Peyer's patch (tissue), 4 donors: ENCODE results near the gene FAM50B. TPM values are rescaled to one million over a fixed set of nuclear protein-coding genes. Genes with fewer than 3 reads are reported as not detected.

ENCODE experiments used
- DNase-seq, 3 donors: peaks; one replicate each; pipeline ENCODE4 v3.0.0-alpha.2; 2017 to 2019
- H3K27ac ChIP-seq, 4 donors: fragments of 200-600 bp; sonication (generic); one replicate each; pipeline ENCODE4 v1.5.1; 2016 to 2019
- H3K27me3 ChIP-seq, 2 donors: fragments of 200-600 bp; sonication (generic); one replicate each; pipeline ENCODE4 v1.5.1; 2019
- H3K36me3 ChIP-seq, 3 donors: fragments of 200-600 bp; sonication (generic); one replicate each; pipeline ENCODE4 v1.5.1; 2016 to 2019
- H3K4me1 ChIP-seq, 4 donors: fragments of 200-600 bp; sonication (generic); one replicate each; pipeline ENCODE4 v1.5.1; 2016 to 2019
- H3K4me3 ChIP-seq, 4 donors: fragments of 200-600 bp; sonication (generic); 1 replicate in 3 of 4; 2 replicates in 1 of 4; pipeline ENCODE4 v1.5.1; 2016 to 2019; ENCODE audit warnings: mild to moderate bottlenecking in 1 of 4
- H3K9me3 ChIP-seq, 4 donors: fragments of 200-600 bp; sonication (generic); one replicate each; pipeline ENCODE4 v1.5.1; 2016 to 2019; ENCODE audit warnings: mild to moderate bottlenecking in 1 of 4
- CTCF ChIP-seq, 6 experiments: fragments of 450-650 bp in 4 of 6; fragments of 200-600 bp in 2 of 6; sonication (generic) in 1 of 6; IDR thresholded peaks; one replicate each; pipeline ENCODE4 v1.5.1; 2017 to 2019; ENCODE audit warnings: antibody characterized with exemption in 6 of 6, mild to moderate bottlenecking in 3 of 6, moderate library complexity in 1 of 6
- POLR2A ChIP-seq, 2 donors: fragments of 450-650 bp; IDR thresholded peaks; one replicate each; pipeline ENCODE4 v1.5.1; 2017; ENCODE audit warnings: antibody characterized with exemption in 2 of 2, mild to moderate bottlenecking in 2 of 2, moderate library complexity in 2 of 2
- total RNA-seq, 4 donors: library from RNA; depleted of rRNA; stranded (reverse); fragments of >200 nt; gene quantifications; one replicate each; pipeline ENCODE4 v1.1.0, GENCODE V29; 2016

Gene FAM50B
- total RNA-seq, 4 donors from 2014 or later: 3.3 to 10.7 (median 4.7) TPM

GRCh38 chr6:3813918-3814317 lies 35.3 kb upstream of the FAM50B start:
- DNase-seq: no peak
- no peak overlapping the region for H3K27ac ChIP-seq
- H3K9me3 ChIP-seq: no peaks in the 10 kb centered on the region
- no peaks in the 10 kb centered on the region for H3K36me3 ChIP-seq
- H3K27me3 ChIP-seq: no peaks in the 10 kb centered on the region
- H3K4me3 ChIP-seq: no peak overlapping the region
- H3K4me1 ChIP-seq: peaks cover 0 to 4% (median 0%) of the 10 kb centered on the region in 4 donors
- TF ChIP-seq CTCF (IDR thresholded peaks at IDR 0.05) (no peak), POLR2A (IDR thresholded peaks at IDR 0.05) (no peak)

GRCh38 chr6:3814539-3814938 lies 34.6 kb upstream of the FAM50B start:
- H3K36me3 ChIP-seq: no peaks in the 10 kb centered on the region
- H3K27me3 ChIP-seq: no peaks in the 10 kb centered on the region
- no peak overlapping the region for H3K4me3 ChIP-seq
- no peak for DNase-seq
- H3K9me3 ChIP-seq: no peaks in the 10 kb centered on the region
- TF ChIP-seq POLR2A (IDR thresholded peaks at IDR 0.05) (no peak), CTCF (IDR thresholded peaks at IDR 0.05) (no peak)
- H3K4me1 ChIP-seq: no peaks in the 10 kb centered on the region
- no peak overlapping the region for H3K27ac ChIP-seq

GRCh38 chr6:3816251-3816650 lies 32.9 kb upstream of the FAM50B start:
- TF ChIP-seq POLR2A (IDR thresholded peaks at IDR 0.05) (no peak), CTCF (IDR thresholded peaks at IDR 0.05) (no peak)
- no peaks in the 10 kb centered on the region for H3K9me3 ChIP-seq
- no peak for DNase-seq
- no peaks in the 10 kb centered on the region for H3K36me3 ChIP-seq
- H3K4me3 ChIP-seq: no peak overlapping the region
- no peaks in the 10 kb centered on the region for H3K27me3 ChIP-seq
- H3K4me1 ChIP-seq: no peaks in the 10 kb centered on the region
- no peak overlapping the region for H3K27ac ChIP-seq

- no peaks in the 10 kb centered on the region for H3K4me1 ChIP-seq
- no peaks in the 10 kb centered on the region for H3K27me3 ChIP-seq
- H3K4me3 ChIP-seq: no peak overlapping the region
- no peak overlapping the region for H3K27ac ChIP-seq
- TF ChIP-seq POLR2A (IDR thresholded peaks at IDR 0.05) (no peak), CTCF (IDR thresholded peaks at IDR 0.05) (no peak)
- no peak for DNase-seq
- H3K36me3 ChIP-seq: no peaks in the 10 kb centered on the region
- no peaks in the 10 kb centered on the region for H3K9me3 ChIP-seq
Observed at GRCh38 chr6:3819161-3820110, 29.7 kb upstream of the FAM50B start.

GRCh38 chr6:3820563-3820962 lies 28.6 kb upstream of the FAM50B start:
- Histone ChIP-seq H3K9me3 (no peaks in the 10 kb centered on the region), H3K27ac (no peak overlapping the region), H3K36me3 (no peaks in the 10 kb centered on the region), H3K4me3 (no peak overlapping the region), H3K27me3 (no peaks in the 10 kb centered on the region), H3K4me1 (peaks cover 0 to 8% (median 0%) of the 10 kb centered on the region in 4 donors)
- DNase-seq: no peak
- TF ChIP-seq CTCF (IDR thresholded peaks at IDR 0.05): no peak
- no peak for TF ChIP-seq POLR2A (IDR thresholded peaks at IDR 0.05)
